Activated CD4-positive, CD25-positive, alpha-beta regulatory T cell (primary cell): ENCODE measurements around the gene THRB.

ENCODE experiments used
- DNase-seq, 4 experiments: peaks; one replicate each; lab custom pipeline; 2025; lab: John Stamatoyannopoulos, UW

Gene THRB

GRCh38 chr3:24512564-24513197 lies 18.0 kb upstream of the THRB start:
- no peak for DNase-seq

GRCh38 chr3:24510030-24510648 lies 15.5 kb upstream of the THRB start:
- no peak for DNase-seq

GRCh38 chr3:24508423-24508839 lies 13.8 kb upstream of the THRB start:
- DNase-seq = no peak

- no peak for DNase-seq
Measured at GRCh38 chr3:24507776-24508422, 13.2 kb upstream of the THRB start.

GRCh38 chr3:24506966-24507775 lies 12.5 kb upstream of the THRB start:
- DNase-seq = no peak

- DNase-seq = no peak
Measured at GRCh38 chr3:24505691-24506550, 11.3 kb upstream of the THRB start.

- DNase-seq = no peak
Measured at GRCh38 chr3:24504772-24505171, 10.1 kb upstream of the THRB start.

- DNase-seq = no peak
Measured at GRCh38 chr3:24503616-24504113, 9.0 kb upstream of the THRB start.

GRCh38 chr3:24502690-24503089 lies 8.0 kb upstream of the THRB start:
- no peak for DNase-seq

GRCh38 chr3:24500806-24501205 lies 6.2 kb upstream of the THRB start:
- DNase-seq = no peak

GRCh38 chr3:24499991-24500390 lies 5.3 kb upstream of the THRB start:
- no peak for DNase-seq

- no peak for DNase-seq
Measured at GRCh38 chr3:24498796-24499195, 4.1 kb upstream of the THRB start.

GRCh38 chr3:24498391-24498790 lies 3.7 kb upstream of the THRB start:
- no peak for DNase-seq

GRCh38 chr3:24497942-24498341 lies 3.3 kb upstream of the THRB start:
- DNase-seq = no peak

GRCh38 chr3:24496529-24497482 lies 2.2 kb upstream of the THRB start:
- DNase-seq = no peak

- no peak for DNase-seq
Measured at GRCh38 chr3:24495326-24495994, 810 bp upstream of the THRB start.

GRCh38 chr3:24493746-24494617 lies 668 bp downstream of the THRB start:
- DNase-seq = no peak

- no peak for DNase-seq
Measured at GRCh38 chr3:24492971-24493551, 1.6 kb downstream of the THRB start.
